ENCODE measurements around the gene ADAMTS14.

Gene ADAMTS14

DNA sequence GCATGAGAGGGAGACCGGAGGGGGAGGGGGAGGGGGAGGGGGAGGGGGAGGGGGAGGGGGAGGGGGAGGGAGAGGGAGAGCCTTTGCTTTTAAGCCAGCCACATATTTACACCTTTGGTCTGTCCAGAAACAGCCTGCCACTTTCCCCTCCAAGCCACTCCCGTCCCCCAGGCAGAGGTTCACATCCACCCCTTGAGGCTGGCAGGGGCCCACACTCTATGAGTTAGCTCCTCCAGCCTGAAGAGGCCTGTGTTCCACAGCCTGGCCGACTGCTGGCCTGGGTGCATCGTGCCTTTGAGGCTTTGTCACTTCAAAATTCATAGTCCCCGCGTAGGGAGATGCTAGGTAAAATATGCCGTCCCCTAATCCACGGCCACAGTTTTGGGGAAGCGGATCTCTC lies 16.5 kb downstream of the ADAMTS14 start:
- Mint-ChIP-seq H3K27me3 (no peaks in the 10 kb centered on the region), H3K9me3 (no peaks in the 10 kb centered on the region), H3K4me3 (no peak overlapping the region), H3K4me1 (peaks cover 2% of the 10 kb centered on the region), H3K36me3 (ENCODE audit: low read depth) (no peaks in the 10 kb centered on the region), H3K27ac (no peak overlapping the region)
- ATAC-seq (no peak), DNase-seq (no peak)

GRCh38 chr10:70689661-70690060 lies 17.4 kb downstream of the ADAMTS14 start:
- DNase-seq (no peak), ATAC-seq (no peak)
- no peaks in the 10 kb centered on the region for H3K36me3 Mint-ChIP-seq (ENCODE audit: low read depth)
- H3K27ac Mint-ChIP-seq, result no peak overlapping the region
- H3K4me3 Mint-ChIP-seq, result no peak overlapping the region
- H3K4me1 Mint-ChIP-seq, result no peaks in the 10 kb centered on the region
- H3K27me3 Mint-ChIP-seq, result no peaks in the 10 kb centered on the region
- no peaks in the 10 kb centered on the region for H3K9me3 Mint-ChIP-seq

DNA sequence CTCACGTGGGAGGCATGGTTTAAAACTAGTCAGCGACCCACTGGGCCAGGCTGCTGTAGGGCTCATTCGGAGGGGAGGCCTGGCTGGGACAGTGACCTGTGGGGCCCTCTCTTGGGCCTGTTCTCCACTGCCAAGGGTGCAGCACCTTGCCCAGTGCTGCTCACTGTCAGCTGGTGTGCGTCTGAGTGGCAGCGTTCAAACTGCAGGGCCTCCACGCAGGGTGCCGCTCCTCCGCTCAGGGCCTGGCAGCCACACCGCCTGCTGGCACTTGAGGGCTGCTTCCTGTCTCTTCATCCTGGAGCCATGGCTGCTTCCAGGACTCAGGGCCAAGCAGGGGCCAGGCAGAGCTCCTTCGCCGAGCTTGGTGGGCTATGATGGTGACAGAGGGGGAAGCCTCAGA lies 18.3 kb downstream of the ADAMTS14 start:
- H3K9me3 Mint-ChIP-seq, result no peaks in the 10 kb centered on the region
- no peaks in the 10 kb centered on the region for H3K4me1 Mint-ChIP-seq
- no peak for DNase-seq
- no peak for ATAC-seq
- H3K27me3 Mint-ChIP-seq, result no peaks in the 10 kb centered on the region
- no peak overlapping the region for H3K27ac Mint-ChIP-seq
- no peaks in the 10 kb centered on the region for H3K36me3 Mint-ChIP-seq (ENCODE audit: low read depth)
- H3K4me3 Mint-ChIP-seq, result no peak overlapping the region

DNA sequence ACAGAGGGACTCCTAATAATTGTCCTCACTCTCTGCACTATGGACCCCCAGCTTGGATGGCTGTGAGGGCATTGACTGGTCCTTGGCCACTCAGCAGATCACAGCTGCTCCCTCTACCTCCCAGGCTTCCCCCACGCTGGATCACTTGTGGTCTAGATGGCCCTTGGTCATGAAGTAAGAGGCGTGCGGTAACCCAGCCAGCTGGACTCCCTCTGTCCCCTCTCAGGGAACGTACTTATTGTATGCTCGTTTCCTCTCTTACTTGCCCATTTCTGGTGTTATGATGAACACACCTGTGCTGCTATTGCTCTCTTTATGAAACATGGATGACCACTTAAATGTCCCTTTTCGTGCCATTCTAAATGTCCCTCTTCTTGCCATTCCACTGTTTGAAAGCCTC lies 19.3 kb downstream of the ADAMTS14 start:
- H3K36me3 Mint-ChIP-seq (ENCODE audit: low read depth), result no peaks in the 10 kb centered on the region
- no peaks in the 10 kb centered on the region for H3K27me3 Mint-ChIP-seq
- H3K9me3 Mint-ChIP-seq, result no peaks in the 10 kb centered on the region
- ATAC-seq (no peak), DNase-seq (no peak)
- H3K27ac Mint-ChIP-seq, result no peak overlapping the region
- H3K4me3 Mint-ChIP-seq, result no peak overlapping the region
- no peaks in the 10 kb centered on the region for H3K4me1 Mint-ChIP-seq

DNA sequence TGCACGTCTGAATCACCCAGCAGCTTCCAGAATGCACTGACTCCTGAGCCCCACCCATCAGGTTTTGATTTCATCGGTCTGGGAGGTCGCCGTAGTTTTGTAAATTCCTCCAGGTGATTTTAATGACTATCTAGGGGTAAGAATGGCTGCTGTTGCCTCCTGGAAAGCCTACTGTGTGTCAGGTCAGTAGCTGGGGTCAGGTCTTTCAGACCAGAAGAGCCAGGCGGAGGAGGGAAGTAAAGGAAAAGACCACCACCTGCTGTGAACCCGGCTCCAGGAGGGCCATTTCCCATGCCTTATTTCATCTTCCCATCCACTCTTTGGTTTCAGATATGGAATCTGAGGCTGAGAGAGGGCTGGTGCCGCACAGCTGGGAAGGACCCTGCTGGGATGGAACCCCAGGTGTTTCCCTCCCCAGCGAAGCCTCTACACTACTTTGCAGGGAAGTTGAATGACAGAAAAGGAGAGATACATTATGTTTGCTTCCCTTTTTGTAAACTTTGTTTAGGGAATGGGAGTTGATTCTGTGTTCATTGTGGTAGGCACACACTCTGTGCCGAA lies 19.8 kb downstream of the ADAMTS14 start:
- H3K36me3 Mint-ChIP-seq (ENCODE audit: low read depth), result no peaks in the 10 kb centered on the region
- no peak overlapping the region for H3K27ac Mint-ChIP-seq
- ATAC-seq, result no peak
- H3K4me3 Mint-ChIP-seq, result no peak overlapping the region
- DNase-seq, result no peak
- H3K27me3 Mint-ChIP-seq, result no peaks in the 10 kb centered on the region
- no peaks in the 10 kb centered on the region for H3K9me3 Mint-ChIP-seq
- H3K4me1 Mint-ChIP-seq, result no peaks in the 10 kb centered on the region

DNA sequence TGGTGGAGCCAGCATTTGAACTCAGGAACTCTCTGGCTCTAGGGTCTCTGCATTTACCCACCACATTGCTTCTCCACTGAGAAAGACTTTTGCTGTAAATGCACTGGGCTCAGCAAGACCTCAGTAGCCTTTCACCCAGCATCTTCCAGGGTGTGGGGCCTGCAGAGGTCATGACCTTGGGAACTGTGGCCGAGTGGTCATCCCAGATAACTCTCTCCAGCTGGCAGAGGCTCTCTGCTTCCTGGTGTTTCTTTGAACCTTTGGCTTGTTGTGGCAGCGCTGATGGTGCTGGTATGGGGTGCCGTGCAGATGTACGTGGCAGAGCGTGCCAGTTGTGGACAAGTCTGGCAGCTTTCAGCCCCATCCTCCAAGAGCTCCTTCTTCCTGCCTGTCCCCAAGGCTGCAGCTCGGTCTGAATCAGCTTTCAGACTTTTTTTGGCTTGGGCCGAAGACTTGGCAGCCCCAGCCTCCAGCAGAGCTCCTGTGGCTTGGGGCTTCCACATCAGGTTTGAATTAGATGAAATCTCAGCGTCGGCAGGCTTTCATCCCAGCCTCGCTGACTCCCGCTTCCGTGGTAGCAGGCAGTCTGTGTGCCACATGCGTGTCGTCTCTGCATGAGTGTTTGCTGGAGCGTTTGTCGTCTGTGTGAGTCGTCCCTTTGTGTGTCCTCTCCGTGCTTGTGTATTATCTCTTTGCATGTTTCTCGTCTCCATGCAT lies 21.5 kb downstream of the ADAMTS14 start:
- Mint-ChIP-seq H3K36me3 (ENCODE audit: low read depth) (no peaks in the 10 kb centered on the region), H3K9me3 (no peaks in the 10 kb centered on the region), H3K4me3 (no peak overlapping the region), H3K27me3 (no peaks in the 10 kb centered on the region), H3K4me1 (no peaks in the 10 kb centered on the region), H3K27ac (no peak overlapping the region)
- ATAC-seq, result no peak
- no peak for DNase-seq

DNA sequence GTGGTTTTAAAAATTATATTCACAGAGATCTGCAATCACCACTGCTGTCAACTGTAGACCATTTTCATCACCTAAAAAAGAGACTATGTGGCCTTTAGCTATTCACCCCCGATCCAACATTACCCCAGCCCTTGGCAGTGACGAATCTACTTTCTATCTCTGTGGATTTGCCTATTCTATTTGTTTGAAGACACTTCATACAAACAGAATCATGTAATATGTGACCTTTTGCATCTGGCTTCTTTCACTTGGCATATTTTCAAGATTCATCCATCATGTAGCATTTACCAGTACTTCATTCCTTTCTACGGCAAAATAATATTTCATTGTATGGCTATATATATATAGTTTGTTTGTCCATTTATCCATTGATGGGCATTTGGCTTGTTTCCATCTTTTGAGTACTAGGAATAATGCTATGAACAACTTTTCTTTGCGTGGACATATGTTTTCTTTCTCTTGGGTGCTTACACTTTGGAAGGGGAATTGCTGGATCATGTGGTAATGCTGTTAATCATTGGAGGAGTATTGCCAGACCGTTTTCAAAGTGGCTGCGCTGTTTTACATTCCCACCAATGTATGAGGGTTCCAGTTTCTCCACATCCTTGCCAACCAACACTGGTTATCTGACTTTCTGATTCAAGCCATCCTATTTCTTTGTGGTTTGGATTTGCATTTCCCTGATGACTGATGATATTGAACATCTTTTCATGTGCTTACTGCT lies 22.3 kb downstream of the ADAMTS14 start:
- ATAC-seq, result no peak
- Mint-ChIP-seq H3K27ac (no peak overlapping the region), H3K4me1 (no peaks in the 10 kb centered on the region), H3K36me3 (ENCODE audit: low read depth) (no peaks in the 10 kb centered on the region), H3K27me3 (no peaks in the 10 kb centered on the region), H3K9me3 (no peaks in the 10 kb centered on the region), H3K4me3 (no peak overlapping the region)
- DNase-seq, result no peak

GRCh38 chr10:70695241-70696030 lies 23.1 kb downstream of the ADAMTS14 start:
- DNase-seq (no peak), ATAC-seq (no peak)
- Mint-ChIP-seq H3K27me3 (no peaks in the 10 kb centered on the region), H3K36me3 (ENCODE audit: low read depth) (no peaks in the 10 kb centered on the region), H3K4me3 (no peak overlapping the region), H3K27ac (no peak overlapping the region), H3K9me3 (no peaks in the 10 kb centered on the region), H3K4me1 (no peaks in the 10 kb centered on the region)

GRCh38 chr10:70698211-70698610 lies 25.9 kb downstream of the ADAMTS14 start:
- no peak for ATAC-seq
- no peak overlapping the region for H3K4me3 Mint-ChIP-seq
- H3K9me3 Mint-ChIP-seq, result no peaks in the 10 kb centered on the region
- H3K4me1 Mint-ChIP-seq, result no peaks in the 10 kb centered on the region
- no peaks in the 10 kb centered on the region for H3K27me3 Mint-ChIP-seq
- no peaks in the 10 kb centered on the region for H3K36me3 Mint-ChIP-seq (ENCODE audit: low read depth)
- no peak for DNase-seq
- no peak overlapping the region for H3K27ac Mint-ChIP-seq

DNA sequence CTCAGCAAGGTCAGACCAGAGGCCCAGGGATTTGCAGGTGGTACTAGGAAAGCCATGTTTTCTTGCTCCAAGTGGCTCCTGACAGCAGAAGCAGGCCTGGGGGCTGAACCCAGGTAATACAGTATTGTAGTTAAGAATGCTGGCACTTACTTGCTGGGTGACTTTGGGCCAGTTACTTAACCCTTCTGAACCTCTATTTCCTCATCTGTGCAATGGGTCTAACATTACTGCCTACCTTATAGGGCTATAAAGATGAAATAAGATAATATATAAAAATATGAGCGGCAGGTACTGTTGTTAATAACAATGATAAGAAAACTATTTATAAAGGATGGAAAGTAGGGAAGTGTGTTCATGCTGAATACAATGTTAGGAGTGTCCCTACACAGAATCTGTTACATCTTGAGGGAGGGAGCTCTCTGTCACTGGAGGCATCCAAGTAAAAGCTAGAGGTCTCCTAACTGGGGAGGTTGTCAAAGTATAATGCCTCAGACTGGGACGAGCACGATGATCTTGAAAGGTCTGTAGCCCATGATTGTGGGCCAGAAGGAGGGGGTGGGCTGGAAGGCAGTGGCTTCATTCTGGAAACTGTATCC lies 26.9 kb downstream of the ADAMTS14 start:
- H3K27ac Mint-ChIP-seq, result no peak overlapping the region
- DNase-seq, result no peak
- no peaks in the 10 kb centered on the region for H3K9me3 Mint-ChIP-seq
- no peak overlapping the region for H3K4me3 Mint-ChIP-seq
- H3K27me3 Mint-ChIP-seq, result no peaks in the 10 kb centered on the region
- H3K36me3 Mint-ChIP-seq (ENCODE audit: low read depth), result no peaks in the 10 kb centered on the region
- ATAC-seq, result no peak
- H3K4me1 Mint-ChIP-seq, result no peaks in the 10 kb centered on the region

DNA sequence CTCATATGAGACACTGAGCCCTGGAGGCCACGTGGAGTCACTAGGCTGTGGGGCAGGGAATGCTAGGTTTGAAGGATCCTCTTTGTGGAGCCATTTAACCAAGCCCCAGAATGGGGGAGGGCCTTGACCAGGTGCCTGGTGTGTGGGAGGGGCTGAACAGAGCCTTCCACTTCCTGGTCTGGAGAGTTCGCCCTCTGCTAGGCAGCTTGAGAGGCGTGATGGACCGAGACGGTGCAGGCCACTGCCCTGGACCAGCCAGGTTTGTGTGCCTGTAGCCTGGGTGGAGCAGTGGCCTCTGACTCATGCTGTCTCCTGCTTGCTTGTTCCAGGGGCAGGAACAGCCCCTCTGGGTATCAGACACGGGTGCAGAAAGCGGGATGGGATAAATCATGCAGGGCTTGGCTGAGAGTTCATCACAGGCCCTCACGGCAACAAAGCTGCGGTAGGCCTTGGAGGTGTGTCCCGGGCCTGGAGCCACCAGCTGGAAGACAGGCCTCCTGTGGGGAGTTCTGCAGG lies 27.4 kb downstream of the ADAMTS14 start:
- Mint-ChIP-seq H3K4me3 (no peak overlapping the region), H3K27me3 (no peaks in the 10 kb centered on the region), H3K27ac (no peak overlapping the region), H3K36me3 (ENCODE audit: low read depth) (no peaks in the 10 kb centered on the region), H3K4me1 (no peaks in the 10 kb centered on the region), H3K9me3 (no peaks in the 10 kb centered on the region)
- DNase-seq (no peak), ATAC-seq (no peak)

GRCh38 chr10:70702190-70702763 lies 30.0 kb downstream of the ADAMTS14 start:
- ATAC-seq (no peak), DNase-seq (no peak)
- Mint-ChIP-seq H3K4me1 (no peaks in the 10 kb centered on the region), H3K36me3 (ENCODE audit: low read depth) (no peaks in the 10 kb centered on the region), H3K27me3 (no peaks in the 10 kb centered on the region), H3K4me3 (no peak overlapping the region), H3K27ac (no peak overlapping the region), H3K9me3 (no peaks in the 10 kb centered on the region)

GRCh38 chr10:70704211-70704610 lies 31.9 kb downstream of the ADAMTS14 start:
- Mint-ChIP-seq H3K4me3 (no peak overlapping the region), H3K9me3 (no peaks in the 10 kb centered on the region), H3K27me3 (no peaks in the 10 kb centered on the region), H3K4me1 (no peaks in the 10 kb centered on the region), H3K36me3 (ENCODE audit: low read depth) (no peaks in the 10 kb centered on the region), H3K27ac (no peak overlapping the region)
- no peak for ATAC-seq
- DNase-seq, result no peak
